H1 (cell line): ENCODE results near the gene ARRB1. TPM values are rescaled to one million over a fixed set of nuclear protein-coding genes. Genes with fewer than 3 reads are reported as not detected.

Source experiments
- CTCF ChIA-PET: fragments of 300-600 bp; sonication (Branson Sonifier 250); formaldehyde crosslinking; loops from one replicate; lab custom pipeline; 2021; ENCODE audit not compliant: partially characterized antibody; lab: Charles Lee
- POLR2A ChIA-PET: fragments of 300-600 bp; sonication (Branson Sonifier 250); formaldehyde crosslinking; loops from one replicate; lab custom pipeline; 2021; ENCODE audit warnings: inconsistent platforms; ENCODE audit not compliant: partially characterized antibody; lab: Charles Lee
- DNase-seq, 2 experiments: peaks; one replicate each; pipeline versions ENCODE4 v3.0.0 to v3.0.0-alpha.2; 2010 to 2022; ENCODE audit warnings: low spot score in 2 of 2, low read depth in 1 of 2, mixed read lengths in 1 of 2
- FAIRE-seq: peaks from 2 replicates; lab custom pipeline; 2011; peaks lifted over from hg19 to GRCh38; lab: Jason Lieb, UNC
- H2AFZ ChIP-seq: 2 replicates; pipeline ENCODE4 v1.8.1; 2012; ENCODE audit warnings: low read length, inconsistent platforms
- H2AK5ac ChIP-seq: 2 replicates; pipeline ENCODE4 v1.6.1; 2013; ENCODE audit warnings: low read depth, low read length
- H2BK120ac ChIP-seq: replicated peaks from 2 replicates; pipeline ENCODE3; 2013; ENCODE audit warnings: low read depth, low read length, inconsistent platforms
- H2BK12ac ChIP-seq: 2 replicates; pipeline ENCODE4 v1.6.1; 2013; ENCODE audit warnings: low read depth, low read length
- H2BK15ac ChIP-seq: 2 replicates; pipeline ENCODE4 v1.6.1; 2013; ENCODE audit warnings: low read length
- H2BK20ac ChIP-seq: 2 replicates; pipeline ENCODE4 v1.6.1; 2013; ENCODE audit warnings: low read length
- H2BK5ac ChIP-seq: 2 replicates; pipeline ENCODE4 v1.6.1; 2013; ENCODE audit warnings: low read depth, low read length
- H3K14ac ChIP-seq: 2 replicates; pipeline ENCODE4 v1.6.1; 2013; ENCODE audit warnings: inconsistent platforms; ENCODE audit not compliant: insufficient read length
- H3K18ac ChIP-seq: 2 replicates; pipeline ENCODE4 v1.6.1; 2013; ENCODE audit warnings: low read length; ENCODE audit errors: extremely low read depth
- H3K23ac ChIP-seq: 2 replicates; pipeline ENCODE4 v1.6.1; 2013; ENCODE audit warnings: inconsistent platforms; ENCODE audit not compliant: insufficient read length
- H3K23me2 ChIP-seq: 2 replicates; pipeline ENCODE4 v1.6.1; 2013; ENCODE audit warnings: low read depth, low read length
- H3K27ac ChIP-seq: 2 replicates; pipeline ENCODE4 v1.6.1; 2011; ENCODE audit warnings: low read depth, low read length, inconsistent platforms
- H3K27me3 ChIP-seq, 4 experiments: replicated peaks in 1 of 4; 1 replicate in 1 of 4; 2 replicates in 3 of 4; pipeline versions ENCODE4 v1.6.1 to v1.8.1; 2011 to 2013; ENCODE audit warnings: low read length in 3 of 4, mild to moderate bottlenecking in 3 of 4, inconsistent platforms in 2 of 4, mixed read lengths in 2 of 4, moderate library complexity in 1 of 4; ENCODE audit not compliant: control insufficient read depth in 3 of 4, insufficient read depth in 3 of 4; ENCODE audit errors: extremely low read depth in 1 of 4
- H3K36me3 ChIP-seq, 4 experiments: 2 replicates each; pipeline versions ENCODE4 v1.6.1 to v1.8.1; 2011 to 2013; ENCODE audit warnings: mild to moderate bottlenecking in 4 of 4, low read length in 3 of 4, moderate library complexity in 2 of 4, control low read depth in 1 of 4, inconsistent platforms in 1 of 4; ENCODE audit not compliant: insufficient read depth in 4 of 4, control insufficient read depth in 2 of 4
- H3K4ac ChIP-seq: replicated peaks from 2 replicates; pipeline ENCODE3; 2013; ENCODE audit warnings: low read length, low read depth, mixed read lengths, inconsistent platforms; ENCODE audit not compliant: insufficient read length
- H3K4me1 ChIP-seq, 4 experiments: replicated peaks in 1 of 4; 1 replicate in 1 of 4; 2 replicates in 3 of 4; pipeline versions ENCODE4 v1.6.1 to v1.8.1; 2011 to 2013; ENCODE audit warnings: low read length in 3 of 4, inconsistent platforms in 2 of 4, mixed read lengths in 1 of 4; ENCODE audit not compliant: insufficient read depth in 4 of 4, control insufficient read depth in 3 of 4
- H3K4me2 ChIP-seq, 2 experiments: 2 replicates each; pipeline versions ENCODE4 v1.6.1 to v1.8.1; 2011 to 2013; ENCODE audit warnings: low read depth in 2 of 2, low read length in 2 of 2, control low read depth in 1 of 2, inconsistent platforms in 1 of 2, mild to moderate bottlenecking in 1 of 2; ENCODE audit not compliant: insufficient read depth in 1 of 2
- H3K4me3 ChIP-seq, 4 experiments: fragments of 200-600, 300-600 bp in 1 of 4; sonication (generic), shearing (Covaris generic), sonication (Bioruptor Twin) in 1 of 4; 2 replicates each; pipeline versions ENCODE4 v1.5.1 to v1.8.1; 2011 to 2016; ENCODE audit warnings: low read length in 4 of 4, low read depth in 3 of 4, control low read depth in 2 of 4, inconsistent platforms in 2 of 4, mild to moderate bottlenecking in 2 of 4, mixed read lengths in 1 of 4, moderate library complexity in 1 of 4; ENCODE audit not compliant: insufficient read depth in 2 of 4; ENCODE audit errors: extremely low read depth in 1 of 4
- H3K56ac ChIP-seq: replicated peaks from 2 replicates; pipeline ENCODE3; 2013; ENCODE audit warnings: low read depth, mild to moderate bottlenecking, mixed read lengths, low read length, inconsistent platforms; ENCODE audit not compliant: insufficient read length
- H3K79me1 ChIP-seq: 2 replicates; pipeline ENCODE4 v1.6.1; 2013; ENCODE audit warnings: low read depth, low read length, control low read depth
- H3K79me2 ChIP-seq, 2 experiments: 2 replicates each; pipeline versions ENCODE4 v1.6.1 to v1.8.1; 2012 to 2013; ENCODE audit warnings: low read length in 2 of 2, mild to moderate bottlenecking in 2 of 2, inconsistent platforms in 1 of 2; ENCODE audit not compliant: insufficient read depth in 2 of 2, control insufficient read depth in 1 of 2
- H3K9ac ChIP-seq, 4 experiments: replicated peaks in 1 of 4; 1 replicate in 1 of 4; 2 replicates in 3 of 4; pipeline versions ENCODE4 v1.6.1 to v1.8.1; 2011 to 2013; ENCODE audit warnings: low read depth in 3 of 4, low read length in 3 of 4, control low read depth in 2 of 4, mild to moderate bottlenecking in 2 of 4, moderate library complexity in 2 of 4, inconsistent platforms in 1 of 4; ENCODE audit errors: extremely low read depth in 1 of 4
- H3K9me3 ChIP-seq, 2 experiments: 2 replicates each; pipeline versions ENCODE4 v1.6.1 to v1.8.1; 2012 to 2013; ENCODE audit warnings: mild to moderate bottlenecking in 2 of 2, moderate library complexity in 2 of 2, control low read depth in 1 of 2, inconsistent platforms in 1 of 2, low read depth in 1 of 2, low read length in 1 of 2, mixed read lengths in 1 of 2; ENCODE audit not compliant: insufficient read depth in 2 of 2
- H4K20me1 ChIP-seq, 2 experiments: replicated peaks in 1 of 2; 2 replicates each; pipeline versions ENCODE3 to v1.8.1; 2011 to 2013; ENCODE audit warnings: inconsistent platforms in 2 of 2, low read length in 2 of 2, mild to moderate bottlenecking in 1 of 2; ENCODE audit not compliant: insufficient read depth in 2 of 2, control insufficient read depth in 1 of 2
- H4K5ac ChIP-seq: 2 replicates; pipeline ENCODE4 v1.6.1; 2013; ENCODE audit warnings: low read length, low read depth, mixed read lengths, inconsistent platforms; ENCODE audit not compliant: insufficient read length
- H4K8ac ChIP-seq: 2 replicates; pipeline ENCODE4 v1.8.0; 2013; ENCODE audit warnings: mild to moderate bottlenecking, moderate library complexity, low read length, inconsistent platforms; ENCODE audit not compliant: insufficient read depth; ENCODE audit errors: extremely low read depth
- H4K91ac ChIP-seq: replicated peaks from 2 replicates; pipeline ENCODE3; 2013; ENCODE audit warnings: low read length, mixed read lengths, inconsistent platforms; ENCODE audit not compliant: insufficient read length
- BRCA1 ChIP-seq: IDR thresholded peaks from 2 replicates; pipeline ENCODE4 v1.6.1; 2012; ENCODE audit warnings: low read depth, low read length, improper control_type of control experiment
- CHD2 ChIP-seq: IDR thresholded peaks from 2 replicates; pipeline ENCODE4 v1.6.1; 2012; ENCODE audit warnings: low read length, improper control_type of control experiment
- CREB1 ChIP-seq: IDR thresholded peaks from 2 replicates; pipeline ENCODE4 v1.6.1; 2012; ENCODE audit warnings: inconsistent platforms
- EZH2 ChIP-seq: fragments of 200-600 bp; sonication (generic); IDR thresholded peaks from 2 replicates; pipeline ENCODE4 v1.7.1; 2012; ENCODE audit warnings: low read depth, mild to moderate bottlenecking, moderate library complexity, low read length, inconsistent platforms; ENCODE audit not compliant: severe bottlenecking
- JUN ChIP-seq: IDR thresholded peaks from 2 replicates; pipeline ENCODE4 v1.6.1; 2011; ENCODE audit warnings: low read depth, mild to moderate bottlenecking, improper control_type of control experiment, low read length
- KDM1A ChIP-seq: fragments of 200-600, 300-600 bp; sonication (generic); IDR thresholded peaks from 2 replicates; pipeline ENCODE4 v1.7.1; 2016; ENCODE audit warnings: mild to moderate bottlenecking, low read length, borderline replicate concordance
- KDM4A ChIP-seq: IDR thresholded peaks from one replicate; pipeline ENCODE4 v1.7.1; 2012; ENCODE audit warnings: low read depth, mild to moderate bottlenecking, moderate library complexity, low read length, inconsistent platforms; ENCODE audit not compliant: severe bottlenecking
- RBBP5 ChIP-seq: IDR thresholded peaks from 2 replicates; pipeline ENCODE4 v1.7.1; 2012; ENCODE audit warnings: low read depth, mild to moderate bottlenecking, inconsistent platforms, low read length, moderate library complexity, borderline replicate concordance
- RXRA ChIP-seq: IDR thresholded peaks from 2 replicates; pipeline ENCODE4 v1.6.1; 2011; ENCODE audit warnings: low read depth, mild to moderate bottlenecking, low read length, moderate library complexity; ENCODE audit not compliant: insufficient read depth
- SIRT6 ChIP-seq: IDR thresholded peaks from one replicate; pipeline ENCODE4 v1.7.1; 2012; ENCODE audit warnings: low read length, inconsistent platforms
- SUZ12 ChIP-seq: fragments of 200-600 bp; sonication (generic); IDR thresholded peaks from 2 replicates; pipeline ENCODE4 v1.6.1; 2012; ENCODE audit warnings: mild to moderate bottlenecking, inconsistent platforms, low read length, moderate library complexity, mixed read lengths
- TAF7 ChIP-seq: optimal IDR thresholded peaks from 2 replicates; pipeline ENCODE3; 2011; ENCODE audit warnings: low read depth, mild to moderate bottlenecking, inconsistent platforms, low read length, moderate library complexity, borderline replicate concordance
- WGBS, 2 experiments: shearing (Covaris generic) in 1 of 2; methylation state at CpG; one replicate each; pipeline versions ENCODE4 v1.1.6 to v1.1.7; 2013 to 2015; ENCODE audit warnings: low lambda C conversion rate in 2 of 2, mixed read lengths in 2 of 2, inconsistent platforms in 1 of 2, low coverage in 1 of 2, missing lambda C conversion rate in 1 of 2; ENCODE audit not compliant: insufficient replicate concordance in 2 of 2, insufficient coverage in 1 of 2, insufficient read length in 1 of 2; ENCODE audit errors: extremely low coverage in 1 of 2, missing lambda C conversion rate in 1 of 2; 5-methylcytosine and 5-hydroxymethylcytosine counted together
- polyA plus RNA-seq, 7 experiments: library from polyadenylated mRNA; depleted of rRNA in 3 of 7; stranded (reverse) in 5 of 7; unstranded in 2 of 7; fragments of >200 nt in 5 of 7; fragments of 200-250 nt in 2 of 7; gene quantifications; 1 replicate in 5 of 7; 2 replicates in 1 of 7; 4 replicates in 1 of 7; pipeline versions ENCODE4 v1.2.1 to v1.2.3, GENCODE V29; 2011 to 2013; ENCODE audit warnings: missing spikeins in 2 of 7, mixed read lengths in 2 of 7
- total RNA-seq: library from RNA; stranded (reverse); fragmentation: NEBNext Ultra II Directional; extraction: Animal tissue kit (Norgen Biotek cat#: 25700); gene quantifications from 2 replicates; pipeline ENCODE4 v1.2.1, GENCODE V29; 2021

ARRB1 gene
- total and polyA plus RNA-seq, 2 of the 8 experiments (the other 6 are each of a cell fraction or from before 2014, with no cell fraction given) = 9.4 to 31.8 TPM

DNA sequence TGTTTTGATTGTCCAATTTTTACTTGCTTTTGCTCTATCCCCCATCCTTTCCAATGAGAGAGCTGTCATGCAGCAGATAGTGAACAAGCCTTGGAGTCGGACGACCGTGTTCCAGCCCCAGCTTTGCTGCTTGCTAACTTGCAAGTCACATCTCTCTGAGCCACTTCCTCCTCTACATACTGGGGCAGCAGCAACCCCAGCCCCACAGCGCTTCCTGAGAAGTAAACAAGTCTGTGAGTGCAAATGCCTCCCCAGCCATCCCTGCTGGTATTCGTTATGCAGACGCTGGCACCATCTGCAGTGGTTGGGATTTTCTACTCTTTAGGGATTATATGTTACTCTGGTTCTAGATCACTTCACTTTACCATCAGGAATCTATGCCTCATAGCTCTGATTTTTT lies 75.9 kb downstream of the ARRB1 start:
- no peak overlapping the region for H2BK20ac ChIP-seq
- no peaks in the 10 kb centered on the region for H3K79me2 ChIP-seq
- H3K23ac ChIP-seq = no peak overlapping the region
- POLR2A ChIA-PET = interaction anchor here (0.6 to 2.1 kb wide), 4 partner anchors 50 to 132 kb away, joined by 3 to 11 read pairs (median 4); no protein-coding TSS in a partner anchor
- no peak overlapping the region for H4K8ac ChIP-seq
- no peaks in the 10 kb centered on the region for H3K9me3 ChIP-seq
- no peaks in the 10 kb centered on the region for H3K27me3 ChIP-seq
- H3K23me2 ChIP-seq = no peaks in the 10 kb centered on the region
- no peak overlapping the region for H4K5ac ChIP-seq
- peak; percentile 7 for FAIRE-seq
- H3K56ac ChIP-seq = no peak overlapping the region
- no peak overlapping the region for H2AK5ac ChIP-seq
- no peak overlapping the region for H3K27ac ChIP-seq
- CTCF ChIA-PET = interaction anchor here (0.7 to 18.0 kb wide), 17 partner anchors 11 to 256 kb away, joined by 3 to 327 read pairs (median 4); no protein-coding TSS in a partner anchor
- H3K36me3 ChIP-seq = no peaks in the 10 kb centered on the region
- H3K4ac ChIP-seq = no peak overlapping the region
- H3K4me1 ChIP-seq = no peaks in the 10 kb centered on the region; a peak in 1 of 7 replicates
- H2BK120ac ChIP-seq = no peak overlapping the region
- no peak for DNase-seq
- no peaks in the 10 kb centered on the region for H4K20me1 ChIP-seq
- H4K91ac ChIP-seq = no peak overlapping the region
- H3K4me2 ChIP-seq = no peak overlapping the region
- no peak overlapping the region for H3K18ac ChIP-seq
- H2AFZ ChIP-seq = no peak overlapping the region
- H3K79me1 ChIP-seq = no peaks in the 10 kb centered on the region
- no peak overlapping the region for H3K4me3 ChIP-seq
- no peak overlapping the region for H2BK15ac ChIP-seq
- no peak for TF ChIP-seq CREB1
- no peak for TF ChIP-seq RBBP5
- TF ChIP-seq BRCA1 = no peak
- no peak for TF ChIP-seq SIRT6
- TF ChIP-seq KDM4A = no peak
- TF ChIP-seq RXRA = no peak
- no peak for TF ChIP-seq JUN
- no peak for TF ChIP-seq TAF7
- no peak for TF ChIP-seq EZH2
- TF ChIP-seq SUZ12 = no peak
- TF ChIP-seq CHD2 = no peak
- TF ChIP-seq KDM1A = no peak
- 63% methylated on average over 6 of the region's 6 CpGs; no CpG with 5 or more reads in 1 of the 2 experiments for WGBS, 2 experiments
- no peak overlapping the region for H2BK12ac ChIP-seq
- no peak overlapping the region for H2BK5ac ChIP-seq
- H3K14ac ChIP-seq = no peak overlapping the region
- no peak overlapping the region for H3K9ac ChIP-seq
